Measurements from ENCODE around the gene ARVCF. TPM values are rescaled to one million over a fixed set of nuclear protein-coding genes. Genes with fewer than 3 reads are reported as not detected.

ARVCF gene
- total RNA-seq, 3 donors from 2014 or later, result 13.0 to 51.2 (median 44.2) TPM

DNA sequence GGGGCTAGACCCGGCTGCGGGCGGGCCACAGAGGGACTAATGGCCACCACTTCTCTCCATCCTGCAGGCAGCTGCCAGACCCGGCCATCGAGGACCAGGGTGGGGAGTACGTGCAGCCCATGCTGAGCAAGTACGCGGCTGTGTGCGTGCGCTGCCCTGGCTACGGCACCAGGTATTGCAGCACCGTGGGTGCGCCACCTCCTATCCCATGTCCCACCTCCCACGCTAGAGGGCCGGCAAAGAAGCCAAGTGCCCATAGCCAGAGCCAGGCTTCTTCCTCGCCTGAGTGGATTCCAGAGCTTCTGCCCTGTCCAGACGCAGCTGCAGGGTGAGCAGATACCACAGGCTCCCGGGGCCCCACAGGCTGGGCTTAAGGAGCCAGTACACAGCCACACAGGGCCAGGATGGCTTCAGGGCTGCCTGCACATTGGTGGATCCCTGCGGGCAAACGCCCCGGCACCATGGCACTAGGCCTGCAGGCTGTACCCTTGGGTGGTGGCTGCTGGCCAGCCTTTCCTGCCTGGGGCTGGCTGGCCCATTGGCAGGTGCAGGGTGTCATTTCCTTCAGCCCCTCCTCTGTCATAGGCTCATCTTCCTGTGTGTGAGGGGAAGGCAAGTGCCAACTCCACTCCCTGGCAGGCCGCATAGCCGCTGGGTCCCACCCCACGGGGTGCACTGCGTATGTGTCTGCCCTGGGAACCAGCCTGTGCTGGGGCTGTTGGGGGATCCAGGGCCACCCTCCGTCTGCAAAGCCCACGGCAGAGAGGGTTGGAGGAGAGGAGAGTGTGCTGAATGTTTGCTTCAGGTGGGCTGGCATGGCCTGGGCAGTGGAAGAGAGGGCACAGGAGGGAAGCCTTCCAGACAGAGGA lies 46.9 kb upstream of the ARVCF start:
- H3K36me3 ChIP-seq, result no peaks in the 10 kb centered on the region
- intact Hi-C loops (cut with DNase I; ENCODE audit: low total_unique reads), result loop anchor here (5.0 kb wide), 1 partner anchor 904 kb away; the partner anchor contains the start of gene AIFM3

DNA sequence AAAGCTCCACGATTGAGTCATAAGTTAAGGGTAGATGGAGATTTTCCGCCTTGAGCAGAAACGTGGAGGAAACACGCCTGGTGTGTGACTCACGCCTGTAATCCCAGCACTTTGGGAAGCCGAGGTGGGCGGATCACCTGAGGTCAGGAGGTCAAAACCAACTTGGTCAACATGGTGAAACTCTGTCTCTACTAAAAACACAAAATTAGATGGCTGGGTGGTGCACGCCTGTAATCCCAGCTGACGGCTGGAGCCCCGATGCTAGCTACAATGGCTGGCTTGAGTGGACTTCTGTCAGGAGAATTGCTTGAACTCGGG lies 46.1 kb upstream of the ARVCF start:
- Histone ChIP-seq H3K4me1 (no peaks in the 10 kb centered on the region), H3K36me3 (no peaks in the 10 kb centered on the region), H3K27ac (no peak overlapping the region), H3K27me3 (no peaks in the 10 kb centered on the region), H3K4me3 (no peak overlapping the region), H3K9me3 (no peaks in the 10 kb centered on the region)
- TF ChIP-seq, protein P1, sequence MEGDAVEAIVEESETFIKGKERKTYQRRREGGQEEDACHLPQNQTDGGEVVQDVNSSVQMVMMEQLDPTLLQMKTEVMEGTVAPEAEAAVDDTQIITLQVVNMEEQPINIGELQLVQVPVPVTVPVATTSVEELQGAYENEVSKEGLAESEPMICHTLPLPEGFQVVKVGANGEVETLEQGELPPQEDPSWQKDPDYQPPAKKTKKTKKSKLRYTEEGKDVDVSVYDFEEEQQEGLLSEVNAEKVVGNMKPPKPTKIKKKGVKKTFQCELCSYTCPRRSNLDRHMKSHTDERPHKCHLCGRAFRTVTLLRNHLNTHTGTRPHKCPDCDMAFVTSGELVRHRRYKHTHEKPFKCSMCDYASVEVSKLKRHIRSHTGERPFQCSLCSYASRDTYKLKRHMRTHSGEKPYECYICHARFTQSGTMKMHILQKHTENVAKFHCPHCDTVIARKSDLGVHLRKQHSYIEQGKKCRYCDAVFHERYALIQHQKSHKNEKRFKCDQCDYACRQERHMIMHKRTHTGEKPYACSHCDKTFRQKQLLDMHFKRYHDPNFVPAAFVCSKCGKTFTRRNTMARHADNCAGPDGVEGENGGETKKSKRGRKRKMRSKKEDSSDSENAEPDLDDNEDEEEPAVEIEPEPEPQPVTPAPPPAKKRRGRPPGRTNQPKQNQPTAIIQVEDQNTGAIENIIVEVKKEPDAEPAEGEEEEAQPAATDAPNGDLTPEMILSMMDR (IDR thresholded peaks at IDR 0.05), result no peak
- TF ChIP-seq POLR2A (IDR thresholded peaks at IDR 0.05) (no peak), POLR2AphosphoS5 (IDR thresholded peaks at IDR 0.05) (no peak)
- DNase-seq (ENCODE audit: low spot score in 2 of 2), result no peak
- intact Hi-C loops (cut with DNase I; ENCODE audit: low total_unique reads), result loop anchor here (5.0 kb wide), 1 partner anchor 905 kb away; the partner anchor contains the start of gene AIFM3

More for the DNA sequence above, 46.9 kb upstream of the ARVCF start:
- Histone ChIP-seq H3K4me1 (no peaks in the 10 kb centered on the region), H3K27me3 (no peaks in the 10 kb centered on the region), H3K4me3 (no peak overlapping the region), H3K27ac (no peak overlapping the region), H3K9me3 (no peaks in the 10 kb centered on the region)
- TF ChIP-seq POLR2AphosphoS5 (IDR thresholded peaks at IDR 0.05), result no peak
- TF ChIP-seq, protein P1 (IDR thresholded peaks at IDR 0.05), result peak in 1 of 3 donors; percentile 11
- DNase-seq (ENCODE audit: low spot score in 2 of 2), result no peak

DNA sequence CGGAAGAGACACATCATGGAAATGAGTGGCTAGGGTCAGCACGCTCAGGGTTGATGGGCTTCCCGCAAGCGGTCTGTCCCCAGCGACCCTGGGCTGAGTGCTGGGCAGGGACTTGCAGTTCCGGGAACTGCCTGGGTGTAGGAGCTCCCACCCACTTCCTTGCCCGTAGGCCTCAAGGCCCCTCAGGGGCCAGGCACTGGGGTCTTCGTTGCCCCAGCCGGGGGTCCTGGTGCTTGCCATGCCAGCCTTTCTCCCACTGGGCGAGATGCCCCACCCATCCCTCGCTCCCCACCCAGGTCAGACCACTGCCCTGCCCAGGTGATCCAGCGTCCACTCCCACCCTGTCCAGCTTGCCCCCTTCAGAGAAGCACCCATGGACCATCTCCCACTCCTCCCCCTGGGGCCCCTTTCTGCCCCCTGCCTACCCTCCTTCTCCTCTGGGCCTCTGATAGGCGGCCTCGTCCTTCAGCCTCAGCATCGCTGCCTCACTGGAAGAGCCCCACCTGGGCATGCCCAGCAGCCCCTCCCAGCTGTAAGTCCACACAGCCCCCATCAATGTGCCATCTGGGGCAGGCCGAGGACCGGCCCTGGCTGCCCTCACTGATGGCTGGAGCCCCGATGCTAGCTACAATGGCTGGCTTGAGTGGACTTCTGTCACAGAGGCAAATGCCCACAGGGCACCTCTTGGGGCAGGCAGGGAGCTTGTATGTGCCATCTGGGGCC lies 45.6 kb upstream of the ARVCF start:
- Histone ChIP-seq H3K27ac (no peak overlapping the region), H3K9me3 (no peaks in the 10 kb centered on the region), H3K4me3 (no peak overlapping the region), H3K4me1 (no peaks in the 10 kb centered on the region), H3K36me3 (no peaks in the 10 kb centered on the region), H3K27me3 (no peaks in the 10 kb centered on the region)
- intact Hi-C loops (cut with DNase I; ENCODE audit: low total_unique reads), result loop anchor here (5.0 kb wide), 1 partner anchor 905 kb away; the partner anchor contains the start of gene AIFM3
- DNase-seq (ENCODE audit: low spot score in 2 of 2), result no peak
- TF ChIP-seq POLR2A (IDR thresholded peaks at IDR 0.05) (no peak), POLR2AphosphoS5 (IDR thresholded peaks at IDR 0.05) (no peak)
- TF ChIP-seq, protein P1 (IDR thresholded peaks at IDR 0.05), result no peak

DNA sequence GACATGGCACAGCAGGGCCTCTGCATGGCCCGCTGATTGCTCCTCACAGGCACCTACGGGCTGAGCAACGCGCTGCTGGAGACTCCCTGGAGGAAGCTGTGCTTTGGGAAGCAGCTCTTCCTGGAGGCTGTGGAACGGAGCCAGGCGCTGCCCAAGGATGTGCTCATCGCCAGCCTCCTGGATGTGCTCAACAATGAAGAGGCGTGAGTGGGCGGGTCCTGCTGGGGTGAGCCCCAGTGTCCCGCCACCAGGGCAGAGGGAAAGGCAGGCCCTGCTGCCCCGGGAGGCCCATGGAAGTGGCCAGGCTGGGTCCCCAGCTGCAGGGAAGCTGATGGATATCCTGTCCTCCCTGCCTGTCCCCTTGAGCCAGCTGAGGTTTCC lies 44.8 kb upstream of the ARVCF start:
- H3K27ac ChIP-seq, result no peak overlapping the region
- no peak overlapping the region for H3K4me3 ChIP-seq
- no peaks in the 10 kb centered on the region for H3K9me3 ChIP-seq
- no peaks in the 10 kb centered on the region for H3K36me3 ChIP-seq
- intact Hi-C loops (cut with DNase I; ENCODE audit: low total_unique reads), result loop anchor here (5.0 kb wide), 1 partner anchor 906 kb away; the partner anchor contains the start of gene AIFM3
- DNase-seq (ENCODE audit: low spot score in 2 of 2), result no peak
- no peaks in the 10 kb centered on the region for H3K4me1 ChIP-seq
- no peak for TF ChIP-seq POLR2A (IDR thresholded peaks at IDR 0.05)
- TF ChIP-seq, protein P1 (IDR thresholded peaks at IDR 0.05), result no peak
- TF ChIP-seq POLR2AphosphoS5 (IDR thresholded peaks at IDR 0.05), result no peak
- H3K27me3 ChIP-seq, result no peaks in the 10 kb centered on the region
